Neural progenitor cell (in vitro differentiated cells): Measurements from ENCODE around the gene ZBTB7A. TPM values are rescaled to one million over a fixed set of nuclear protein-coding genes. Genes with fewer than 3 reads are reported as not detected.
A peak's percentile ranks its signal among the peaks of the same experiment; 100 is the strongest.

Experiments
- DNase-seq: peaks from one replicate; pipeline ENCODE4 v3.0.0-alpha.2; 2016; ENCODE audit warnings: low spot score
- H2AFZ ChIP-seq: fragments of 200-600 bp; sonication (generic); replicated peaks from 2 replicates; pipeline ENCODE4 v1.6.1; 2016; ENCODE audit warnings: antibody characterized with exemption
- H3F3A ChIP-seq: fragments of 200-600 bp; sonication (generic); 2 replicates; pipeline ENCODE4 v1.6.1; 2016; ENCODE audit warnings: antibody characterized with exemption, low read depth
- H3K27ac ChIP-seq: fragments of 200-600 bp; sonication (generic); 2 replicates; pipeline ENCODE4 v1.5.1; 2016; ENCODE audit warnings: mild to moderate bottlenecking
- H3K27me3 ChIP-seq: fragments of 200-600 bp; sonication (generic); 2 replicates; pipeline ENCODE4 v1.6.1; 2016; ENCODE audit warnings: mild to moderate bottlenecking, moderate library complexity
- H3K36me3 ChIP-seq: fragments of 200-600 bp; sonication (generic); 2 replicates; pipeline ENCODE4 v1.5.1; 2016
- H3K4me1 ChIP-seq: fragments of 200-600 bp; sonication (generic); 2 replicates; pipeline ENCODE4 v1.6.1; 2016; ENCODE audit warnings: mixed run types
- H3K4me2 ChIP-seq: fragments of 200-600 bp; sonication (generic); 2 replicates; pipeline ENCODE4 v1.6.1; 2016
- H3K4me3 ChIP-seq: fragments of 200-600 bp; sonication (generic); 2 replicates; pipeline ENCODE4 v1.5.1; 2016
- H3K79me2 ChIP-seq: fragments of 200-600 bp; sonication (generic); 2 replicates; pipeline ENCODE4 v1.6.1; 2016; ENCODE audit warnings: low read depth
- H3K9ac ChIP-seq: fragments of 200-600 bp; sonication (generic); 2 replicates; pipeline ENCODE4 v1.6.1; 2016
- H3K9me3 ChIP-seq: fragments of 200-600 bp; sonication (generic); 2 replicates; pipeline ENCODE4 v1.5.1; 2016; ENCODE audit warnings: low read depth
- H4K20me1 ChIP-seq: fragments of 200-600 bp; sonication (generic); 2 replicates; pipeline ENCODE4 v1.6.1; 2016; ENCODE audit warnings: low read depth
- H3K27ac Mint-ChIP-seq: 3 replicates; pipeline ENCODE4 v1.8.0; 2021; ENCODE audit warnings: mixed read lengths
- H3K27me3 Mint-ChIP-seq: 2 replicates; pipeline ENCODE4 v1.8.0; 2022; ENCODE audit warnings: low read depth, mild to moderate bottlenecking, inconsistent platforms, moderate library complexity, mixed read lengths; ENCODE audit not compliant: insufficient read depth
- H3K36me3 Mint-ChIP-seq: 3 replicates; pipeline ENCODE4 v1.8.0; 2021; ENCODE audit warnings: mixed read lengths
- H3K4me1 Mint-ChIP-seq: 3 replicates; pipeline ENCODE4 v1.8.0; 2021; ENCODE audit warnings: mixed read lengths
- H3K4me3 Mint-ChIP-seq: 3 replicates; pipeline ENCODE4 v1.8.0; 2021; ENCODE audit warnings: mild to moderate bottlenecking, moderate library complexity, mixed read lengths
- H3K9me3 Mint-ChIP-seq: 3 replicates; pipeline ENCODE4 v1.8.0; 2020; ENCODE audit warnings: mixed read lengths
- EZH2 ChIP-seq: fragments of 200-600 bp; sonication (generic); IDR thresholded peaks from 2 replicates; pipeline ENCODE4 v1.6.1; 2017; ENCODE audit warnings: antibody characterized with exemption, mild to moderate bottlenecking, moderate library complexity
- EZH2phosphoT487 ChIP-seq: fragments of 200-600 bp; sonication (generic); IDR thresholded peaks from 2 replicates; pipeline ENCODE4 v1.6.1; 2017; ENCODE audit warnings: antibody characterized with exemption
- total RNA-seq: library from RNA; depleted of rRNA; stranded (reverse); fragments of >200 nt; gene quantifications from 2 replicates; pipeline ENCODE4 v1.2.3, GENCODE V29; 2015; ENCODE audit warnings: low replicate concordance
- TF ChIP-seq, protein P1 (sequence below): fragments of 200-600 bp; sonication (generic); IDR thresholded peaks from 2 replicates; pipeline ENCODE4 v1.5.1; 2017; ENCODE audit warnings: antibody characterized with exemption, mild to moderate bottlenecking

The ZBTB7A gene
- total RNA-seq, 1 donor from 2014 or later: 4.0 TPM

DNA sequence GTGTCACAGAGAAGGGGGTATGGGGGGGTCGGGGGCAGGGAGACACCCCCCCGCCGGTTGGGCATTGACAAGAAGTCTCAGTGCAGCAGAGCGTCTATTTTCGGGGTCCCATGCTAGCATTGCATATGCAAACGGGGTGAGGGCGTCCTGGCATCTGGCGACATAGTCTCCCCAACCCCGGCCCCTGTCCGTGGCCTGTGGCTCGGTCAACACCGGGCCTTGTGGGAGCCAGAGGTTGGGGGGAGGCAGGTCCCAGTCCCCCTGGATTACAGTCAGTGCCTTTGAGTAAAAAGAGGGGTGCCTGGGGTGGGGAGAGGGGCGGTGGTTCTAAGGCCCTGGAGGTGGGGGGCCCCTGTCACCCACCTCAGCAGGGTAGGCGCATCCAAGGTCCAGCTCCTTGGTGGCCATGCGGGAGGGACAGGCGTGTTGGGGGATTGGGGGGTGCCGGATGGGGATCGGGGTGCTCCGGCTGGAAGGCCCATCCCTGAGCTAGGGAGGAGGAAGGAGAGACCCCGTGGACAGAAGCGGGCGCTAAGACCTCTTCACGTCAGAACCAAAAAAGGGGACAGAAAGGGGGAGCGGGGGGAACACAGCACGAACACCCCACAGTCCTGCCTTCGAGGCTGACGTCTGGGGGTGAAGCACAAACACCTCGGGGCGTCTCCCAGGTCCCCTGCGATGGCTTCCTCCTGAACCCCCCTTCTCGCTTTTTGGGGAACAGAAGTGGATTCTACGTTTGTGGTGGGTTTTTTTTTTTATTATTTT is 20.9 kb downstream of the ZBTB7A start:
- peaks cover 5% of the 10 kb centered on the region for H3K36me3 Mint-ChIP-seq
- peaks cover 31% of the 10 kb centered on the region for H4K20me1 ChIP-seq
- DNase-seq: no peak

DNA sequence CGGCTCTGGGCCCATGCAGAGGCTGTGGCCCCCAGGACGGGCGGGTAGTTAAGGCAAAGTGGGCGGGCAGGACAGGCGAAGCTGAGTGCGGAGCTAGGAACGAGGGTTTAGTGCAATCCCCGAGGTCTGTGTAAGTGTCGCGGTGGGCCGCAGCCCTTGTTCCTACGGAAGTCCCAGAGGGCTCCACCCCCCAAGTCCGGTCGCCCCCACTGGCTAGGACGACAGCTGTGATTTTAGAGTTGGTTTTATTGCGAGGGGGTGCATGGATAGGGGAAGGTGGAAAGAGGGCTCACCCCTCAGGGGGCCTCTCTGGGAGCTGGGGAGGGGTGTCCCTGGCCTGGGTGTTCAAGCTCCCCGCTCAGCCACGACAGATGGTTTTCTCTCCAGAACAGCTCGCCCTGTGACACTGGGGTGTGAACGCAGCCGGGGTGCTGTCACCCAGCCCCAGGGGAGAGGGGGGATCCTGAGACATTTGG is 21.7 kb downstream of the ZBTB7A start:
- no peak overlapping the region for H3K4me3 ChIP-seq

More for the DNA sequence above, 20.9 kb downstream of the ZBTB7A start:
- Mint-ChIP-seq H3K27ac (no peak overlapping the region), H3K4me3 (no peak overlapping the region), H3K9me3 (no peaks in the 10 kb centered on the region), H3K27me3 (no peaks in the 10 kb centered on the region), H3K4me1 (peaks cover 3% of the 10 kb centered on the region)
- H3K9me3 ChIP-seq: no peaks in the 10 kb centered on the region
- TF ChIP-seq, protein P1, sequence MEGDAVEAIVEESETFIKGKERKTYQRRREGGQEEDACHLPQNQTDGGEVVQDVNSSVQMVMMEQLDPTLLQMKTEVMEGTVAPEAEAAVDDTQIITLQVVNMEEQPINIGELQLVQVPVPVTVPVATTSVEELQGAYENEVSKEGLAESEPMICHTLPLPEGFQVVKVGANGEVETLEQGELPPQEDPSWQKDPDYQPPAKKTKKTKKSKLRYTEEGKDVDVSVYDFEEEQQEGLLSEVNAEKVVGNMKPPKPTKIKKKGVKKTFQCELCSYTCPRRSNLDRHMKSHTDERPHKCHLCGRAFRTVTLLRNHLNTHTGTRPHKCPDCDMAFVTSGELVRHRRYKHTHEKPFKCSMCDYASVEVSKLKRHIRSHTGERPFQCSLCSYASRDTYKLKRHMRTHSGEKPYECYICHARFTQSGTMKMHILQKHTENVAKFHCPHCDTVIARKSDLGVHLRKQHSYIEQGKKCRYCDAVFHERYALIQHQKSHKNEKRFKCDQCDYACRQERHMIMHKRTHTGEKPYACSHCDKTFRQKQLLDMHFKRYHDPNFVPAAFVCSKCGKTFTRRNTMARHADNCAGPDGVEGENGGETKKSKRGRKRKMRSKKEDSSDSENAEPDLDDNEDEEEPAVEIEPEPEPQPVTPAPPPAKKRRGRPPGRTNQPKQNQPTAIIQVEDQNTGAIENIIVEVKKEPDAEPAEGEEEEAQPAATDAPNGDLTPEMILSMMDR: no peak
- TF ChIP-seq EZH2phosphoT487: no peak
- no peak for TF ChIP-seq EZH2
- H3K79me2 ChIP-seq: peaks cover 19% of the 10 kb centered on the region
- H3K27me3 ChIP-seq: no peaks in the 10 kb centered on the region
- no peak overlapping the region for H2AFZ ChIP-seq
- H3K27ac ChIP-seq: no peak overlapping the region
- H3K4me1 ChIP-seq: peaks cover 4% of the 10 kb centered on the region
- no peaks in the 10 kb centered on the region for H3K36me3 ChIP-seq
- H3K4me2 ChIP-seq: no peak overlapping the region
- no peak overlapping the region for H3K9ac ChIP-seq
- no peak overlapping the region for H3K4me3 ChIP-seq
- peaks cover 6% of the 10 kb centered on the region for H3F3A ChIP-seq

DNA sequence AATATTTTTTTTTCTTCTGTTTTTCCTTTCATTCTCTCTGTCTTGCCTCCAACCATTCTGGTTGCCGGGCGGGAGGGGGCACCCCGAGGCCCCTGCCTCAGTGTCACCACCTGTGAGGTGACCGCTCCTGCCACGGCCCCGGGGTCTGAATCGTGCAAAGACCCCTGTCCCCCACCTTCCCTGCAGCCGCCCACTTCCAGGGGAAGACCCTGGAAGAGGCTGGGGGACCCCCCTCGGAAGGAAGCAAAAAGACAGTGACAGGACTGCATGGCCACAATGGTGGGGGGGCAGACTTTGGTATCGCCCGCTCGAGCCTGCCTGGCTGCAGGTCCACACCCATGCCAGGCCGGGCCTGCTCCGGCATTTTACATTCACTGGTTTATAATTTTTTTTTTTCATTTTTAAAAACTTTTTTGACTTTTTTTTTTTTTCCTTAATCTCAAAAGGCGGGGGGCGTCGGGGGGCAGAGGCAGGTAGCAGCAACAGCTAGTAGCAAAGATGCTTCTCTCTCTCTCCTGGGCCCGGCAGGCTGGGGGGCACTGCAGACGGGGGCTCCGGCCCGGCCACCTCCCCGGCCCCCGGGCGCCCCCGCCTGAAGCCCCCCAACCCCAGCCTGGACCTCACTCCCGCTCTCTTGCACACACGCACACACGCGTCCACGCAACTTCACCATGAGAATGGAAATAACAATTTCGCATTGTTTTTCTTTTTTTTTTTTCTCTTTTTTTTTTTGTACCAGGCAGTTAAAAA is 22.6 kb downstream of the ZBTB7A start:
- Histone ChIP-seq H3K4me2 (no peak overlapping the region), H3K27ac (no peak overlapping the region), H4K20me1 (peaks cover 18% of the 10 kb centered on the region), H3F3A (peaks cover 6% of the 10 kb centered on the region), H3K36me3 (no peaks in the 10 kb centered on the region), H2AFZ (no peak overlapping the region), H3K27me3 (no peaks in the 10 kb centered on the region), H3K4me1 (peaks cover 4% of the 10 kb centered on the region), H3K9ac (no peak overlapping the region), H3K9me3 (no peaks in the 10 kb centered on the region), H3K4me3 (no peak overlapping the region), H3K79me2 (peaks cover 6% of the 10 kb centered on the region)
- TF ChIP-seq, protein P1: no peak
- TF ChIP-seq EZH2phosphoT487 (no peak), EZH2 (no peak)
- no peak overlapping the region for H3K4me3 Mint-ChIP-seq
- H3K36me3 Mint-ChIP-seq: peaks cover 5% of the 10 kb centered on the region
- H3K9me3 Mint-ChIP-seq: no peaks in the 10 kb centered on the region
- H3K27me3 Mint-ChIP-seq: no peaks in the 10 kb centered on the region
- DNase-seq: no peak
- H3K4me1 Mint-ChIP-seq: no peaks in the 10 kb centered on the region
- H3K27ac Mint-ChIP-seq: no peak overlapping the region

More for the DNA sequence above, 21.7 kb downstream of the ZBTB7A start:
- Histone ChIP-seq H3K9ac (no peak overlapping the region), H3F3A (peaks cover 6% of the 10 kb centered on the region), H3K4me1 (peaks cover 4% of the 10 kb centered on the region), H3K27me3 (no peaks in the 10 kb centered on the region), H3K9me3 (no peaks in the 10 kb centered on the region), H2AFZ (no peak overlapping the region), H4K20me1 (peaks cover 25% of the 10 kb centered on the region), H3K79me2 (peaks cover 13% of the 10 kb centered on the region), H3K4me2 (no peak overlapping the region), H3K36me3 (no peaks in the 10 kb centered on the region), H3K27ac (peak overlapping the region; percentile 76)
- no peaks in the 10 kb centered on the region for H3K9me3 Mint-ChIP-seq
- no peak overlapping the region for H3K27ac Mint-ChIP-seq
- DNase-seq: no peak
- no peak overlapping the region for H3K4me3 Mint-ChIP-seq
- TF ChIP-seq EZH2 (no peak), EZH2phosphoT487 (no peak)
- TF ChIP-seq, protein P1: no peak
- H3K27me3 Mint-ChIP-seq: no peaks in the 10 kb centered on the region
- H3K36me3 Mint-ChIP-seq: peaks cover 4% of the 10 kb centered on the region
- H3K4me1 Mint-ChIP-seq: no peaks in the 10 kb centered on the region
